Myocyte (in vitro differentiated cells): ENCODE measurements around the gene PRCP. TPM values are rescaled to one million over a fixed set of nuclear protein-coding genes. Genes with fewer than 3 reads are reported as not detected.
"Not testable (repeated sequence)": the region's sequence is repeated elsewhere in the genome, so short reads cannot be mapped to it uniquely, and the experiment has no call there.

Source experiments
- DNase-seq: peaks from one replicate; pipeline ENCODE4 v3.0.0-alpha.2; 2012; ENCODE audit warnings: low read depth
- total RNA-seq: library from RNA; depleted of rRNA; stranded (reverse); fragments of >200 nt; gene quantifications from 2 replicates; pipeline ENCODE4 v1.2.3, GENCODE V29; 2014

The PRCP gene
- total RNA-seq, 1 donor from 2014 or later = 29.6 TPM

- DNase-seq = no peak
Observed at GRCh38 chr11:82872377-82873150, 27.7 kb downstream of the PRCP start.

GRCh38 chr11:82871646-82872045, 28.6 kb downstream of the PRCP start:
- no peak for DNase-seq

- DNase-seq = no peak
Observed at GRCh38 chr11:82869657-82870056, 30.6 kb downstream of the PRCP start.

- DNase-seq = peak; percentile 78
Observed at GRCh38 chr11:82867495-82868082, 32.6 kb downstream of the PRCP start.

GRCh38 chr11:82865841-82866240, 34.4 kb downstream of the PRCP start:
- peak; percentile 7 for DNase-seq

GRCh38 chr11:82864268-82864667, 36.0 kb downstream of the PRCP start:
- DNase-seq = peak; percentile 61

GRCh38 chr11:82863209-82863608, 37.0 kb downstream of the PRCP start:
- no peak for DNase-seq

- DNase-seq = no peak
Observed at GRCh38 chr11:82862379-82862778, 37.9 kb downstream of the PRCP start.

GRCh38 chr11:82859750-82860149, 40.5 kb downstream of the PRCP start:
- DNase-seq = no peak

GRCh38 chr11:82858556-82859091, 41.6 kb downstream of the PRCP start:
- DNase-seq = peak; percentile 36

- DNase-seq = peak; percentile 18
Observed at GRCh38 chr11:82858133-82858532, 42.1 kb downstream of the PRCP start.

- DNase-seq = no peak
Observed at GRCh38 chr11:82857145-82857544, 43.1 kb downstream of the PRCP start.

GRCh38 chr11:82855616-82856015, 44.6 kb downstream of the PRCP start:
- DNase-seq = no peak

- DNase-seq = not testable (repeated sequence)
Observed at GRCh38 chr11:82854916-82855315, 45.3 kb downstream of the PRCP start.

- no peak for DNase-seq
Observed at GRCh38 chr11:82854242-82854641, 46.0 kb downstream of the PRCP start.

GRCh38 chr11:82848829-82849228, 51.4 kb downstream of the PRCP start:
- DNase-seq = no peak

GRCh38 chr11:82845356-82846353, 54.6 kb downstream of the PRCP start:
- no peak for DNase-seq

- DNase-seq = no peak
Observed at GRCh38 chr11:82843057-82843795, 57.0 kb downstream of the PRCP start.

GRCh38 chr11:82842019-82842418, 58.2 kb downstream of the PRCP start:
- DNase-seq = peak; percentile 73

GRCh38 chr11:82837650-82838049, 62.6 kb downstream of the PRCP start:
- no peak for DNase-seq

- DNase-seq = no peak
Observed at GRCh38 chr11:82832983-82833382, 67.2 kb downstream of the PRCP start.
